KOPT-K1 (cell line): ENCODE measurements around the gene OR4C45.
"Not testable (repeated sequence)": the region's sequence is repeated elsewhere in the genome, so short reads cannot be mapped to it uniquely, and the experiment has no call there.

Source experiments
- H3K27ac ChIP-seq: fragments of 200-600 bp; sonication (generic); 2 replicates; pipeline ENCODE4 v1.5.1; 2016; ENCODE audit warnings: antibody characterized with exemption, mild to moderate bottlenecking, low read depth, low read length; ENCODE audit not compliant: poor library complexity, severe bottlenecking
- H3K36me3 ChIP-seq: fragments of 200-600 bp; sonication (generic); 2 replicates; pipeline ENCODE4 v1.5.1; 2017; ENCODE audit warnings: antibody characterized with exemption, mild to moderate bottlenecking, low read length, moderate library complexity; ENCODE audit not compliant: insufficient read depth
- H3K9me3 ChIP-seq: fragments of 200-600 bp; sonication (generic); 2 replicates; pipeline ENCODE4 v1.5.1; 2017; ENCODE audit warnings: antibody characterized with exemption, low read length, mild to moderate bottlenecking; ENCODE audit not compliant: insufficient read depth, poor library complexity, severe bottlenecking

Gene OR4C45

GRCh38 chr11:50032574-50032973, at the start of gene OR4C45:
OR4C45 (plus strand) TSS chr11:50032874.
- no peaks in the 10 kb centered on the region for H3K9me3 ChIP-seq
- H3K27ac ChIP-seq = no peak within 1 kb of the TSS
- no peaks in the 10 kb centered on the region for H3K36me3 ChIP-seq

- Histone ChIP-seq H3K36me3 (no peaks in the 10 kb centered on the region), H3K27ac (no peak overlapping the region), H3K9me3 (no peaks in the 10 kb centered on the region)
These were observed 37.1 kb upstream of the OR4C45 start for GRCh38 chr11:49995565-49995964.

GRCh38 chr11:50030193-50030592, 2.5 kb upstream of the OR4C45 start:
- H3K27ac ChIP-seq = no peak overlapping the region
- H3K36me3 ChIP-seq = no peaks in the 10 kb centered on the region
- H3K9me3 ChIP-seq = no peaks in the 10 kb centered on the region

- not testable (repeated sequence) for H3K36me3 ChIP-seq, H3K27ac ChIP-seq, H3K9me3 ChIP-seq
These were observed 3.6 kb downstream of the OR4C45 start for GRCh38 chr11:50036239-50036638.

- Histone ChIP-seq H3K27ac (no peak overlapping the region), H3K9me3 (no peaks in the 10 kb centered on the region), H3K36me3 (no peaks in the 10 kb centered on the region)
These were observed 4.6 kb downstream of the OR4C45 start for GRCh38 chr11:50037251-50037650.

- Histone ChIP-seq H3K36me3 (no peaks in the 10 kb centered on the region), H3K27ac (no peak overlapping the region), H3K9me3 (no peaks in the 10 kb centered on the region)
These were observed 12.0 kb downstream of the OR4C45 start for GRCh38 chr11:50044647-50045046.

- not testable (repeated sequence) for H3K36me3 ChIP-seq, H3K9me3 ChIP-seq, H3K27ac ChIP-seq
These were observed 30.4 kb downstream of the OR4C45 start for GRCh38 chr11:50063056-50063455.

GRCh38 chr11:50070389-50070788, 37.7 kb downstream of the OR4C45 start:
- Histone ChIP-seq H3K36me3 (no peaks in the 10 kb centered on the region), H3K9me3 (no peaks in the 10 kb centered on the region), H3K27ac (no peak overlapping the region)

GRCh38 chr11:50071584-50072225, 39.0 kb downstream of the OR4C45 start:
- H3K27ac ChIP-seq = no peak overlapping the region
- no peaks in the 10 kb centered on the region for H3K36me3 ChIP-seq
- peaks cover 5% of the 10 kb centered on the region for H3K9me3 ChIP-seq

GRCh38 chr11:50072226-50073112, 39.8 kb downstream of the OR4C45 start:
- Histone ChIP-seq H3K9me3 (peaks cover 5% of the 10 kb centered on the region), H3K36me3 (no peaks in the 10 kb centered on the region), H3K27ac (no peak overlapping the region)

GRCh38 chr11:50073113-50074105, 40.7 kb downstream of the OR4C45 start:
- Histone ChIP-seq H3K9me3 (peaks cover 5% of the 10 kb centered on the region), H3K27ac (no peak overlapping the region), H3K36me3 (no peaks in the 10 kb centered on the region)

- Histone ChIP-seq H3K9me3 (peaks cover 5% of the 10 kb centered on the region), H3K36me3 (no peaks in the 10 kb centered on the region), H3K27ac (no peak overlapping the region)
These were observed 41.5 kb downstream of the OR4C45 start for GRCh38 chr11:50074161-50074560.

- peaks cover 5% of the 10 kb centered on the region for H3K9me3 ChIP-seq
- H3K36me3 ChIP-seq = no peaks in the 10 kb centered on the region
- no peak overlapping the region for H3K27ac ChIP-seq
These were observed 43.2 kb downstream of the OR4C45 start for GRCh38 chr11:50075856-50076255.

- H3K36me3 ChIP-seq = no peaks in the 10 kb centered on the region
- H3K27ac ChIP-seq = no peak overlapping the region
- peaks cover 5% of the 10 kb centered on the region for H3K9me3 ChIP-seq
These were observed 44.9 kb downstream of the OR4C45 start for GRCh38 chr11:50077526-50077925.

- no peak overlapping the region for H3K27ac ChIP-seq
- no peaks in the 10 kb centered on the region for H3K36me3 ChIP-seq
- H3K9me3 ChIP-seq = peaks cover 5% of the 10 kb centered on the region
These were observed 45.3 kb downstream of the OR4C45 start for GRCh38 chr11:50078001-50078400.
